ENCODE data around the gene ARHGEF28.

ARHGEF28 gene

GRCh38 chr5:73830646-73831045 lies 204.7 kb downstream of the ARHGEF28 start:
- H3K4me1 ChIP-seq (ENCODE audit: insufficient read depth, low read length) = no peaks in the 10 kb centered on the region
- H4K20me1 ChIP-seq (ENCODE audit: insufficient read depth, low read length) = no peaks in the 10 kb centered on the region
- no peak overlapping the region for H3K27ac ChIP-seq (ENCODE audit: low read length)
- no peak overlapping the region for H3K4me3 ChIP-seq (ENCODE audit: low read depth in 1 of 2, low read length in 2 of 2)
- no peak for ATAC-seq (ENCODE audit: insufficient read depth, low read depth)
- TF ChIP-seq EZH2 (IDR thresholded peaks at IDR 0.05; ENCODE audit: borderline replicate concordance, low read depth, low read length, severe bottlenecking) = no peak
- TF ChIP-seq, protein P1, sequence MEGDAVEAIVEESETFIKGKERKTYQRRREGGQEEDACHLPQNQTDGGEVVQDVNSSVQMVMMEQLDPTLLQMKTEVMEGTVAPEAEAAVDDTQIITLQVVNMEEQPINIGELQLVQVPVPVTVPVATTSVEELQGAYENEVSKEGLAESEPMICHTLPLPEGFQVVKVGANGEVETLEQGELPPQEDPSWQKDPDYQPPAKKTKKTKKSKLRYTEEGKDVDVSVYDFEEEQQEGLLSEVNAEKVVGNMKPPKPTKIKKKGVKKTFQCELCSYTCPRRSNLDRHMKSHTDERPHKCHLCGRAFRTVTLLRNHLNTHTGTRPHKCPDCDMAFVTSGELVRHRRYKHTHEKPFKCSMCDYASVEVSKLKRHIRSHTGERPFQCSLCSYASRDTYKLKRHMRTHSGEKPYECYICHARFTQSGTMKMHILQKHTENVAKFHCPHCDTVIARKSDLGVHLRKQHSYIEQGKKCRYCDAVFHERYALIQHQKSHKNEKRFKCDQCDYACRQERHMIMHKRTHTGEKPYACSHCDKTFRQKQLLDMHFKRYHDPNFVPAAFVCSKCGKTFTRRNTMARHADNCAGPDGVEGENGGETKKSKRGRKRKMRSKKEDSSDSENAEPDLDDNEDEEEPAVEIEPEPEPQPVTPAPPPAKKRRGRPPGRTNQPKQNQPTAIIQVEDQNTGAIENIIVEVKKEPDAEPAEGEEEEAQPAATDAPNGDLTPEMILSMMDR (IDR thresholded peaks at IDR 0.05; ENCODE audit: borderline replicate concordance, extremely low read depth, low read length, poor library complexity, severe bottlenecking) = no peak
- H3K4me2 ChIP-seq (ENCODE audit: insufficient read depth, low read length) = no peak overlapping the region
- H3K79me2 ChIP-seq (ENCODE audit: insufficient read depth, low read length) = no peaks in the 10 kb centered on the region
- no peaks in the 10 kb centered on the region for H3K27me3 ChIP-seq (ENCODE audit: insufficient read depth, low read length, poor library complexity)
- DNase-seq = no peak
- no peaks in the 10 kb centered on the region for H3K36me3 ChIP-seq (ENCODE audit: insufficient read depth, low read length)
- H2AFZ ChIP-seq (ENCODE audit: low read depth, low read length) = no peak overlapping the region
- H3K9ac ChIP-seq (ENCODE audit: low read depth, low read length) = no peak overlapping the region
- no peaks in the 10 kb centered on the region for H3K9me3 ChIP-seq (ENCODE audit: insufficient read depth, low read length, severe bottlenecking)

DNA sequence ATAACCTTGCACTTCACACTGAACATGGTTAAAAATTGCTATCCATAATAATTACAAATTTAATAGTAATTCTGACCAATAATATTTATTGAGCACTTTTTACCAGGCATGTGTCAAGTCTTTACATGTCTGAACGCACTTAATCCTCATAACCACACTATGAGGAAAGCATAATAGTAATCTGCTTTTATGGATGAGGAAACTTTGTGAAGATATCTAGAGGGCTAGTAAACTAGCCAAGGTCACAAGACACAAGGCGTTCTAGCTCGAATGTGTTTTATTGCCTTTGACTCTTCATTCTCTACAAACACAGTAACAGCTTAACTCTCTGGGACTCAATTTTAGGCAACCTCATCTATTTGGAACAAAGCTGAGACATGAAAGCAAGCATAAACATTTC lies 205.1 kb downstream of the ARHGEF28 start:
- ATAC-seq (ENCODE audit: insufficient read depth, low read depth) = no peak

DNA sequence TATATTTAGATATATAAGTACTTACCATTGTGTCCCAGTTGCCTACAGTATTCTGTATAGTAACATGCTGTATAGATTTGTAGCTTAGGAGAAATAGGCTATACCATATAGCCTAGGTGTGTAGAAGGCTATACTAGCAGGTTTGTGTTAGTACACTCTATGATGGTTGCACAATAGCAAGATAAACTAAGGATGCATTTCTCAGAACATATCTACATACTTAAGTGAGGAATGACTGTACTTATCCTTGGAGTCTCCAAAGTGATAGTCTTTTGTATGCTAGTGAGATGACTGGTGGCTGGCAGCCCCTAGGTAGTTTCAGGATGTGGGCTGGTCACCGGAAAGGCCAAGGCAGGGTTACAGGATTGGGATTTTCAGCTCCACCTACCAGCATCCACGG lies 208.7 kb downstream of the ARHGEF28 start:
- no peak overlapping the region for H3K27ac ChIP-seq (ENCODE audit: low read length)
- no peaks in the 10 kb centered on the region for H4K20me1 ChIP-seq (ENCODE audit: insufficient read depth, low read length)
- no peak overlapping the region for H3K4me3 ChIP-seq (ENCODE audit: low read depth in 1 of 2, low read length in 2 of 2)
- H3K4me1 ChIP-seq (ENCODE audit: insufficient read depth, low read length) = no peaks in the 10 kb centered on the region
- H3K4me2 ChIP-seq (ENCODE audit: insufficient read depth, low read length) = no peak overlapping the region
- TF ChIP-seq EZH2 (IDR thresholded peaks at IDR 0.05; ENCODE audit: borderline replicate concordance, low read depth, low read length, severe bottlenecking) = no peak
- H3K27me3 ChIP-seq (ENCODE audit: insufficient read depth, low read length, poor library complexity) = no peaks in the 10 kb centered on the region
- no peaks in the 10 kb centered on the region for H3K79me2 ChIP-seq (ENCODE audit: insufficient read depth, low read length)
- no peaks in the 10 kb centered on the region for H3K36me3 ChIP-seq (ENCODE audit: insufficient read depth, low read length)
- H3K9ac ChIP-seq (ENCODE audit: low read depth, low read length) = no peak overlapping the region
- H3K9me3 ChIP-seq (ENCODE audit: insufficient read depth, low read length, severe bottlenecking) = no peaks in the 10 kb centered on the region
- H2AFZ ChIP-seq (ENCODE audit: low read depth, low read length) = no peak overlapping the region
- ATAC-seq (ENCODE audit: insufficient read depth, low read depth) = no peak
- DNase-seq = no peak

More for the DNA sequence above, 205.1 kb downstream of the ARHGEF28 start:
- H3K36me3 ChIP-seq (ENCODE audit: insufficient read depth, low read length) = no peaks in the 10 kb centered on the region
- no peak overlapping the region for H2AFZ ChIP-seq (ENCODE audit: low read depth, low read length)
- no peak for TF ChIP-seq EZH2 (IDR thresholded peaks at IDR 0.05; ENCODE audit: borderline replicate concordance, low read depth, low read length, severe bottlenecking)
- TF ChIP-seq, protein P1 (IDR thresholded peaks at IDR 0.05; ENCODE audit: borderline replicate concordance, extremely low read depth, low read length, poor library complexity, severe bottlenecking) = no peak
- H3K9ac ChIP-seq (ENCODE audit: low read depth, low read length) = no peak overlapping the region
- H3K4me2 ChIP-seq (ENCODE audit: insufficient read depth, low read length) = no peak overlapping the region
- no peak for DNase-seq
- H3K79me2 ChIP-seq (ENCODE audit: insufficient read depth, low read length) = no peaks in the 10 kb centered on the region
- H3K27me3 ChIP-seq (ENCODE audit: insufficient read depth, low read length, poor library complexity) = no peaks in the 10 kb centered on the region
- H3K4me1 ChIP-seq (ENCODE audit: insufficient read depth, low read length) = no peaks in the 10 kb centered on the region
- H3K9me3 ChIP-seq (ENCODE audit: insufficient read depth, low read length, severe bottlenecking) = no peaks in the 10 kb centered on the region
- no peak overlapping the region for H3K4me3 ChIP-seq (ENCODE audit: low read depth in 1 of 2, low read length in 2 of 2)
- no peak overlapping the region for H3K27ac ChIP-seq (ENCODE audit: low read length)
- H4K20me1 ChIP-seq (ENCODE audit: insufficient read depth, low read length) = no peaks in the 10 kb centered on the region

GRCh38 chr5:73835726-73836125 lies 209.7 kb downstream of the ARHGEF28 start:
- no peaks in the 10 kb centered on the region for H3K27me3 ChIP-seq (ENCODE audit: insufficient read depth, low read length, poor library complexity)
- no peak overlapping the region for H3K9ac ChIP-seq (ENCODE audit: low read depth, low read length)
- no peak for TF ChIP-seq EZH2 (IDR thresholded peaks at IDR 0.05; ENCODE audit: borderline replicate concordance, low read depth, low read length, severe bottlenecking)
- TF ChIP-seq, protein P1 (IDR thresholded peaks at IDR 0.05; ENCODE audit: borderline replicate concordance, extremely low read depth, low read length, poor library complexity, severe bottlenecking) = no peak
- ATAC-seq (ENCODE audit: insufficient read depth, low read depth) (no peak), DNase-seq (no peak)
- no peaks in the 10 kb centered on the region for H3K36me3 ChIP-seq (ENCODE audit: insufficient read depth, low read length)
- no peak overlapping the region for H3K4me2 ChIP-seq (ENCODE audit: insufficient read depth, low read length)
- H3K9me3 ChIP-seq (ENCODE audit: insufficient read depth, low read length, severe bottlenecking) = no peaks in the 10 kb centered on the region
- H3K79me2 ChIP-seq (ENCODE audit: insufficient read depth, low read length) = no peaks in the 10 kb centered on the region
- H3K4me1 ChIP-seq (ENCODE audit: insufficient read depth, low read length) = no peaks in the 10 kb centered on the region
- H3K27ac ChIP-seq (ENCODE audit: low read length) = no peak overlapping the region
- no peaks in the 10 kb centered on the region for H4K20me1 ChIP-seq (ENCODE audit: insufficient read depth, low read length)
- H3K4me3 ChIP-seq (ENCODE audit: low read depth in 1 of 2, low read length in 2 of 2) = no peak overlapping the region
- no peak overlapping the region for H2AFZ ChIP-seq (ENCODE audit: low read depth, low read length)

Measured in DND-41 (cell line).